Measurements from ENCODE around the gene PRKAB1.

PRKAB1 gene

DNA sequence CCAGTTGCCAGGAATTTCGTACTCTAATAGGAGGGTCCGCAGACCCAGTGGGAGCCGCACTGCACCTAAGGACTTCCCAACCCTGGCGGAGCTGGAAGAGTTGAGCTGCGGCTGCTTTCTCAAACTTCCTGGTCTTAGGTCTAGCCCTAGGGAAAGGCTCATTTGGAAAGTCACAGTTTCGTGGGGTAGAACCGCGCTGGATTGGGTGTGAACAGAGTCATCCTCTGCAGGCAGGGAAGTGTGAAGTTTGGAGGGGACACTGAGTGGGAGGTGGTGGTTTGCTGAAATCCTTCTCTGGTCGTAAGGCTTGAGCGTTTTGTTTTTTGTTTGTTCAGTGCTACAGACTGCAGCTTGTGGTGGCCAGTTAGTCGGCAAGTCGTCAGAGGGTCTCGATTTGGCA, 18.8 kb downstream of the PRKAB1 start:
- TF ChIP-seq, protein P1, sequence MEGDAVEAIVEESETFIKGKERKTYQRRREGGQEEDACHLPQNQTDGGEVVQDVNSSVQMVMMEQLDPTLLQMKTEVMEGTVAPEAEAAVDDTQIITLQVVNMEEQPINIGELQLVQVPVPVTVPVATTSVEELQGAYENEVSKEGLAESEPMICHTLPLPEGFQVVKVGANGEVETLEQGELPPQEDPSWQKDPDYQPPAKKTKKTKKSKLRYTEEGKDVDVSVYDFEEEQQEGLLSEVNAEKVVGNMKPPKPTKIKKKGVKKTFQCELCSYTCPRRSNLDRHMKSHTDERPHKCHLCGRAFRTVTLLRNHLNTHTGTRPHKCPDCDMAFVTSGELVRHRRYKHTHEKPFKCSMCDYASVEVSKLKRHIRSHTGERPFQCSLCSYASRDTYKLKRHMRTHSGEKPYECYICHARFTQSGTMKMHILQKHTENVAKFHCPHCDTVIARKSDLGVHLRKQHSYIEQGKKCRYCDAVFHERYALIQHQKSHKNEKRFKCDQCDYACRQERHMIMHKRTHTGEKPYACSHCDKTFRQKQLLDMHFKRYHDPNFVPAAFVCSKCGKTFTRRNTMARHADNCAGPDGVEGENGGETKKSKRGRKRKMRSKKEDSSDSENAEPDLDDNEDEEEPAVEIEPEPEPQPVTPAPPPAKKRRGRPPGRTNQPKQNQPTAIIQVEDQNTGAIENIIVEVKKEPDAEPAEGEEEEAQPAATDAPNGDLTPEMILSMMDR (conservative IDR thresholded peaks at IDR 0.05; ENCODE audit: control insufficient read depth, insufficient read depth, low read depth, low read length), result no peak
- DNase-seq (ENCODE audit: low read depth), result no peak
- H3K4me3 ChIP-seq (ENCODE audit: control insufficient read depth, low read depth, low read length), result no peak overlapping the region

- no peak overlapping the region for H3K4me3 ChIP-seq (ENCODE audit: control insufficient read depth, low read depth, low read length)
- DNase-seq (ENCODE audit: low read depth), result no peak
- TF ChIP-seq, protein P1 (conservative IDR thresholded peaks at IDR 0.05; ENCODE audit: control insufficient read depth, insufficient read depth, low read depth, low read length), result no peak
Observed at GRCh38 chr12:119687406-119687805, 19.5 kb downstream of the PRKAB1 start.

DNA sequence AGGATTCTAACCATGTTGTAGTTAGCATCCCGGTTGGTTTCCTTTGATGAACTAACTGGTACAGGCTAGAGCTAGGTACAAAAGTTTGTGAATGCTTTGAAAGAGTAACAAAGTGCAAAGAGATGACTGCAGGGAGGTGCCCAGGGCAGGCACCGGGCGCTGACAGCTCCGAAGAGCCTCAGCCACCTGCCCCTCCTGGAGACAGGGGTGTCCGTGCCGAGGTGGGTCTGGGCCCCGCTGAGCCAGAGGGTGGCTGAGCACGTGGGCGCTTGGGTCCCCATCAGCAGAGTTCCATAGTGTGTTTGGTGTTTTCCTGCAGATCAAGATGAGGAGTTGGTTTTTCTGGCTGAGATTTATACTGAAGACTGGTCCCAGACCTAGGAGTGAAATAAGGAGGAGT, 19.9 kb downstream of the PRKAB1 start:
- TF ChIP-seq, protein P1 (conservative IDR thresholded peaks at IDR 0.05; ENCODE audit: control insufficient read depth, insufficient read depth, low read depth, low read length), result no peak

DNA sequence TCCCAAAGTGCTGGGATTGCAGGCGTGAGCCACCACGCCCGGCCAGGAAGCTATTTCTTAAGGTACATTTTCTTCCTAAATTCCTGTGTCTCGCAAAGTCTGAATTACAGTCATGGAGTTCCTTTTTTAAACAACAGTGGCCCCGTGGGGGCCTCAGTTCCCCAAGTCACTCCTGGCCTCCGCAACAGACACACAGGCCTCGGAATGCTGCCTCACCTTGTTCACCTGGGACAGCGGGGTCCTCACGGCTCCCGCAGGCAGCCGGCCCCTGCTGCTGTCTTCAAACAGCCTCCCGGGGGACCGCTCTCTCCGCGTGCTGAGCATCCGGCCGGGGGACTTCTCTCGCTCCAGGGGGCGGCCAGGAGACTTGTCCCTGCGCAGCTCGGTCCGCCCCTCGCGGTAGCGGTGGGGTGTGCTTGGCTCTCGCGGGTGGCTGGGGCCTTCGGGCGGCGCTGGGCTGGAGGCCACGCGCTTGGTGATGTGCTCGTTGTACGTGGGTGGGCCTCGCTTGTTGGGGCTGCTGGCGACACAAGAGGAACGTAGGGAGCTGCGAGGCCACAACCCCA, 22.1 kb downstream of the PRKAB1 start:
- H3K4me3 ChIP-seq (ENCODE audit: control insufficient read depth, low read depth, low read length), result no peak overlapping the region
- TF ChIP-seq, protein P1 (conservative IDR thresholded peaks at IDR 0.05; ENCODE audit: control insufficient read depth, insufficient read depth, low read depth, low read length), result no peak
- DNase-seq (ENCODE audit: low read depth), result no peak

More for the DNA sequence above, 19.9 kb downstream of the PRKAB1 start:
- no peak overlapping the region for H3K4me3 ChIP-seq (ENCODE audit: control insufficient read depth, low read depth, low read length)
- DNase-seq (ENCODE audit: low read depth), result no peak

DNA sequence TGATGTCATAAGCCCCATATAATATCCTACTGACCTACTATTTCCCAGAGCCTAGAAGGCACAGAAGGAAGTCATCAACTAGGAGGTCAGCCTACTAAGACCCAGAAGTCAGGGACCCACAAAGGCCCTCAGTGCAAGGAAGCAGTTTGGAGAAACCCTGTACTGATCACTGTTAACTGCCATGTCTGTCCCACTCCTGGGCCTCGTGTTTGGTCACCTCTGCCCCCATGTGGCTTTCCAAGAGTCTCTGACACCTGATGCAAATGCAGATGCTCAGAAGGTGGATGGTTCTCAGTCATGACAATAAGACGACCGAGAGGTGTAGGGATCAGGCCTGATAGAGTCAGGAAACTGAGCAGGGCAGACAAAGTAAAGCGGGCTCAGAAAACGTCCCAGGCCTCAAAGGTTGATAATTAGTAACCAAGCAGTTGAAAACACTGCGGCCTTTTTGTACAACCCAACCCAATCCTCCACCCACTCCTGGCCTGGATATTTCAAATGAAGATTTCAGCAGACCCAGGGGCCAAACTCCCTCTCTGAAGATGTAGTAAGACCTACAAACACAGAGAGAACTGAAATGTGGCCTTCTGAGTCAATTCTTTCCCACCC, 23.4 kb downstream of the PRKAB1 start:
- H3K4me3 ChIP-seq (ENCODE audit: control insufficient read depth, low read depth, low read length), result no peak overlapping the region
- TF ChIP-seq, protein P1 (conservative IDR thresholded peaks at IDR 0.05; ENCODE audit: control insufficient read depth, insufficient read depth, low read depth, low read length), result no peak
- DNase-seq (ENCODE audit: low read depth), result no peak

DNA sequence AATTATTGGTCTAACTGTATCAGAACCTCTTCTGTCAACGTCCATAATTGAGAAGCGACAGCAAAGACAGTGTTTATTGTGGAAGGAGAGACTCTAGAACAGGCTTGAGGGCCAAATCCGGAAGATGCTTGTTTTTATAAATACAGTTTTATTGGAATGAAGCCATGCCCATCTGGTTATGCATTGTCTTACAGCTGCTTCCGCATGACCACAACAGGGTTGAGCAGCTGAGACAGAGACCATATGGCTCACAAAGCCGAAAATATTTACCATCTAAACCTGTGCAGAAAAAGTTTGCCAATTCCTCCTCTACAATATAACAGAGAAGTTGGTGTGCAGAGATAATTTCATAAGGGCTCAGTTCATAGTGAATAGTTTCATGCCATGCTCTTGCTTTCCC, 24.5 kb downstream of the PRKAB1 start:
- H3K4me3 ChIP-seq (ENCODE audit: control insufficient read depth, low read depth, low read length), result no peak overlapping the region
- TF ChIP-seq, protein P1 (conservative IDR thresholded peaks at IDR 0.05; ENCODE audit: control insufficient read depth, insufficient read depth, low read depth, low read length), result no peak
- peak; percentile 38 for DNase-seq (ENCODE audit: low read depth)

Data from fibroblast of mammary gland (primary cell).